IMR-90 (cell line): ENCODE data around the gene PNMA1. TPM values are rescaled to one million over a fixed set of nuclear protein-coding genes. Genes with fewer than 3 reads are reported as not detected.

Experiments used
- ATAC-seq: fragments of 200-7000 bp; cut with Tn5 transposase; 2 replicates; pipeline ENCODE4 v1.9.1; 2020; ENCODE audit warnings: low read depth, mild to moderate bottlenecking, moderate library complexity
- BruUV-seq: library from RNA; stranded (reverse); fragments of 400-500 nt; replicated peaks from 2 replicates; lab custom pipeline; 2021; lab: Mats Ljungman, UMichigan
- CTCF ChIA-PET: fragments of 300-600 bp; formaldehyde crosslinking; extraction: SDS; loops from one replicate; lab custom pipeline; 2021; ENCODE audit warnings: antibody characterized with exemption; lab: Yijun Ruan, JAX
- POLR2A ChIA-PET: fragments of 300-600 bp; sonication (Branson Sonifier 250); formaldehyde crosslinking; loops from one replicate; lab custom pipeline; 2022; ENCODE audit warnings: antibody characterized with exemption; ENCODE audit not compliant: unreplicated experiment; lab: Charles Lee
- DNase-seq: peaks from one replicate; pipeline ENCODE4 v3.0.0; 2013
- H2AFZ ChIP-seq: replicated peaks from 2 replicates; pipeline ENCODE3; 2013; ENCODE audit warnings: low read length, mild to moderate bottlenecking; ENCODE audit not compliant: poor library complexity
- H2AK5ac ChIP-seq: 2 replicates; pipeline ENCODE4 v1.6.1; 2013; ENCODE audit warnings: low read depth, low read length, inconsistent platforms
- H2AK9ac ChIP-seq: replicated peaks from 2 replicates; pipeline ENCODE3; 2013; ENCODE audit warnings: mild to moderate bottlenecking, low read depth, low read length, moderate library complexity; ENCODE audit not compliant: poor library complexity
- H2BK120ac ChIP-seq: 2 replicates; pipeline ENCODE4 v1.6.1; 2013; ENCODE audit warnings: low read depth, low read length, inconsistent platforms
- H2BK15ac ChIP-seq: 3 replicates; pipeline ENCODE4 v1.6.1; 2013; ENCODE audit warnings: low read depth, low read length, inconsistent platforms
- H2BK20ac ChIP-seq: 2 replicates; pipeline ENCODE4 v1.6.1; 2013; ENCODE audit warnings: low read depth, mild to moderate bottlenecking, inconsistent platforms, low read length, moderate library complexity
- H2BK5ac ChIP-seq: 2 replicates; pipeline ENCODE4 v1.6.1; 2013; ENCODE audit warnings: mild to moderate bottlenecking, low read depth, low read length, inconsistent platforms; ENCODE audit not compliant: poor library complexity, severe bottlenecking
- H3K14ac ChIP-seq: replicated peaks from 2 replicates; pipeline ENCODE4 v1.6.1; 2013; ENCODE audit warnings: low read depth, low read length, inconsistent platforms
- H3K18ac ChIP-seq: 2 replicates; pipeline ENCODE4 v1.6.1; 2013; ENCODE audit warnings: low read depth, low read length, control low read depth
- H3K23ac ChIP-seq: 2 replicates; pipeline ENCODE4 v1.6.1; 2013; ENCODE audit warnings: low read depth, low read length, inconsistent platforms
- H3K27ac ChIP-seq: 2 replicates; pipeline ENCODE4 v1.5.1; 2013; ENCODE audit warnings: mild to moderate bottlenecking, control low read depth, low read length; ENCODE audit not compliant: insufficient read depth
- H3K27me3 ChIP-seq: 2 replicates; pipeline ENCODE4 v1.6.1; 2013; ENCODE audit warnings: low read length; ENCODE audit not compliant: control insufficient read depth, insufficient read depth
- H3K36me3 ChIP-seq: 2 replicates; pipeline ENCODE4 v1.6.1; 2013; ENCODE audit warnings: low read length, mixed read lengths; ENCODE audit not compliant: control insufficient read depth, insufficient read depth
- H3K4ac ChIP-seq: 2 replicates; pipeline ENCODE4 v1.6.1; 2013; ENCODE audit warnings: low read depth, low read length, inconsistent platforms
- H3K4me1 ChIP-seq: 2 replicates; pipeline ENCODE4 v1.6.1; 2013; ENCODE audit warnings: low read length, mixed read lengths; ENCODE audit not compliant: control insufficient read depth, insufficient read depth
- H3K4me2 ChIP-seq: 2 replicates; pipeline ENCODE4 v1.6.1; 2013; ENCODE audit warnings: low read depth, mild to moderate bottlenecking, control low read depth, low read length, moderate library complexity
- H3K4me3 ChIP-seq: 2 replicates; pipeline ENCODE4 v1.5.1; 2013; ENCODE audit warnings: low read depth, mild to moderate bottlenecking, control low read depth, low read length, moderate library complexity; ENCODE audit not compliant: insufficient read depth
- H3K56ac ChIP-seq: 2 replicates; pipeline ENCODE4 v1.6.1; 2013; ENCODE audit warnings: low read length, inconsistent platforms; ENCODE audit not compliant: insufficient read depth; ENCODE audit errors: extremely low read depth
- H3K79me1 ChIP-seq, 2 experiments: 2 replicates each; pipeline ENCODE4 v1.6.1; 2013; ENCODE audit warnings: low read length in 2 of 2, inconsistent platforms in 1 of 2, low read depth in 1 of 2
- H3K9ac ChIP-seq: 2 replicates; pipeline ENCODE4 v1.6.1; 2013; ENCODE audit warnings: low read depth, low read length, control low read depth
- H3K9me1 ChIP-seq: 2 replicates; pipeline ENCODE4 v1.6.1; 2013; ENCODE audit warnings: low read length, inconsistent platforms; ENCODE audit not compliant: insufficient read depth
- H3K9me3 ChIP-seq: 2 replicates; pipeline ENCODE4 v1.6.1; 2013; ENCODE audit warnings: low read length; ENCODE audit not compliant: control insufficient read depth, insufficient read depth
- H4K20me1 ChIP-seq: 2 replicates; pipeline ENCODE4 v1.6.1; 2013; ENCODE audit warnings: low read length, inconsistent platforms; ENCODE audit not compliant: insufficient read depth
- H4K5ac ChIP-seq: 2 replicates; pipeline ENCODE4 v1.6.1; 2013; ENCODE audit warnings: mild to moderate bottlenecking, low read depth, low read length, control low read depth
- H4K8ac ChIP-seq, 2 experiments: 2 replicates each; pipeline ENCODE4 v1.6.1; 2013; ENCODE audit warnings: low read depth in 2 of 2, low read length in 2 of 2, control low read depth in 1 of 2, inconsistent platforms in 1 of 2
- H4K91ac ChIP-seq: 2 replicates; pipeline ENCODE4 v1.6.1; 2013; ENCODE audit warnings: low read depth, low read length, inconsistent platforms; ENCODE audit not compliant: insufficient read depth
- CHD1 ChIP-seq: IDR thresholded peaks from 2 replicates; pipeline ENCODE4 v1.6.1; 2012; ENCODE audit warnings: low read depth, low read length, improper control_type of control experiment
- CTCF ChIP-seq: conservative IDR thresholded peaks from 2 replicates; pipeline ENCODE4 v1.5.1; 2012; ENCODE audit warnings: mild to moderate bottlenecking, low read depth, low read length, improper control_type of control experiment
- FOS ChIP-seq: fragments of 150-350 bp; IDR thresholded peaks from 2 replicates; pipeline ENCODE4 v1.6.1; 2016; ENCODE audit warnings: low read depth, low read length
- POLR2A ChIP-seq: IDR thresholded peaks from 2 replicates; pipeline ENCODE4 v1.6.1; 2012; ENCODE audit warnings: mild to moderate bottlenecking, low read depth, low read length
- RAD21 ChIP-seq: IDR thresholded peaks from 2 replicates; pipeline ENCODE4 v1.6.1; 2012; ENCODE audit warnings: low read length, improper control_type of control experiment
- RFX5 ChIP-seq: IDR thresholded peaks from 2 replicates; pipeline ENCODE4 v1.8.0; 2012; ENCODE audit warnings: low read depth, mild to moderate bottlenecking, low read length, moderate library complexity
- SMC3 ChIP-seq: fragments of 150-350 bp; IDR thresholded peaks from 2 replicates; pipeline ENCODE4 v1.6.1; 2016; ENCODE audit warnings: low read depth, mild to moderate bottlenecking, antibody characterized with exemption, low read length, moderate library complexity
- dilution Hi-C: fragments of 300-500 bp; cut with HindIII; formaldehyde crosslinking; loops from one replicate; pipeline ENCODE4 v1.14.3; 2018; ENCODE audit warnings: low sequenced_read_pairs; ENCODE audit not compliant: unreplicated experiment
- in situ Hi-C: fragments of 300-500 bp; cut with MboI; formaldehyde crosslinking; loops from 3 replicates; pipeline ENCODE4 v1.14.3; 2019; ENCODE audit warnings: low sequenced_read_pairs, inconsistent platforms, mixed read lengths
- intact Hi-C: fragments of 100-400 bp; cut with micrococcal nuclease; formaldehyde crosslinking; loops from 2 replicates; pipeline ENCODE4 v1.10.0; 2022
- polyA plus RNA-seq, 3 experiments: library from polyadenylated mRNA; depleted of rRNA; stranded (reverse); fragments of >200 nt; gene quantifications; 2 replicates each; pipeline ENCODE4 v1.2.3, GENCODE V29; 2012; ENCODE audit warnings: low replicate concordance in 1 of 3
- total RNA-seq: library from RNA; depleted of rRNA; stranded (reverse); fragments of >200 nt; gene quantifications from 2 replicates; pipeline ENCODE4 v1.2.3, GENCODE V29; 2012
- TF ChIP-seq, protein P1 (sequence below): fragments of 150-350 bp; IDR thresholded peaks from 2 replicates; pipeline ENCODE4 v1.6.1; 2017; ENCODE audit warnings: mild to moderate bottlenecking, antibody characterized with exemption, low read length, low read depth

The PNMA1 gene
- total and polyA plus RNA-seq, 2 of the 4 experiments (the other 2 are of a cell fraction), result 6.5 to 28.2 TPM

GRCh38 chr14:73663548-73664212, 50.5 kb downstream of the PNMA1 start:
- H2BK5ac ChIP-seq, result no peak overlapping the region
- dilution Hi-C loops, result no loop called here
- no peak overlapping the region for H3K14ac ChIP-seq
- intact Hi-C loops, result no loop called here
- peaks cover 2% of the 10 kb centered on the region; the same call in 1 of the 2 replicates for H3K36me3 ChIP-seq
- no peaks in the 10 kb centered on the region; the same call in 1 of the 2 replicates for H4K20me1 ChIP-seq
- H3K4ac ChIP-seq, result no peak overlapping the region
- no peak overlapping the region for H3K23ac ChIP-seq
- no peak overlapping the region for H4K91ac ChIP-seq
- ChIA-PET POLR2A (no interaction called here), CTCF (interaction anchor here (0.6 kb wide), 1 partner anchor 139 kb away, joined by 4 read pairs; no protein-coding TSS in a partner anchor)
- no peak overlapping the region for H2AK5ac ChIP-seq
- DNase-seq, result no peak
- H3K18ac ChIP-seq, result no peak overlapping the region
- no peak overlapping the region for H2AFZ ChIP-seq
- no peak overlapping the region for H2AK9ac ChIP-seq
- TF ChIP-seq FOS (no peak), POLR2A (no peak), RFX5 (no peak), SMC3 (no peak), CHD1 (no peak), CTCF (no peak), RAD21 (no peak)
- TF ChIP-seq, protein P1, sequence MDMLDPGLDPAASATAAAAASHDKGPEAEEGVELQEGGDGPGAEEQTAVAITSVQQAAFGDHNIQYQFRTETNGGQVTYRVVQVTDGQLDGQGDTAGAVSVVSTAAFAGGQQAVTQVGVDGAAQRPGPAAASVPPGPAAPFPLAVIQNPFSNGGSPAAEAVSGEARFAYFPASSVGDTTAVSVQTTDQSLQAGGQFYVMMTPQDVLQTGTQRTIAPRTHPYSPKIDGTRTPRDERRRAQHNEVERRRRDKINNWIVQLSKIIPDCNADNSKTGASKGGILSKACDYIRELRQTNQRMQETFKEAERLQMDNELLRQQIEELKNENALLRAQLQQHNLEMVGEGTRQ, result no peak
- no peak overlapping the region for H3K4me2 ChIP-seq
- no peak for ATAC-seq
- H4K8ac ChIP-seq, result no peak overlapping the region
- H3K27ac ChIP-seq, result no peak overlapping the region
- in situ Hi-C loops, result no loop called here
- no peak overlapping the region for H3K9ac ChIP-seq
- H2BK20ac ChIP-seq, result no peak overlapping the region
- H3K27me3 ChIP-seq, result no peaks in the 10 kb centered on the region
- no peak overlapping the region for H3K4me3 ChIP-seq
- H2BK15ac ChIP-seq, result no peak overlapping the region
- H3K9me1 ChIP-seq, result no peaks in the 10 kb centered on the region
- no peaks in the 10 kb centered on the region for H3K9me3 ChIP-seq
- no peak overlapping the region for H4K5ac ChIP-seq
- H3K56ac ChIP-seq, result no peak overlapping the region
- H3K79me1 ChIP-seq, result no peaks in the 10 kb centered on the region; a peak in 1 of 4 replicates
- no TSS peak for BruUV-seq
- no peak overlapping the region for H2BK120ac ChIP-seq
- H3K4me1 ChIP-seq, result no peaks in the 10 kb centered on the region
